GM19467 (cell line): ENCODE data around the gene ZNF407.

Source experiments
- ATAC-seq: cut with Tn5 transposase; IDR thresholded peaks from one replicate; pipeline ENCODE4 v1.9.1; 2021; ENCODE audit warnings: mild to moderate bottlenecking, moderate library complexity; ENCODE audit not compliant: unreplicated experiment

ZNF407 gene

DNA sequence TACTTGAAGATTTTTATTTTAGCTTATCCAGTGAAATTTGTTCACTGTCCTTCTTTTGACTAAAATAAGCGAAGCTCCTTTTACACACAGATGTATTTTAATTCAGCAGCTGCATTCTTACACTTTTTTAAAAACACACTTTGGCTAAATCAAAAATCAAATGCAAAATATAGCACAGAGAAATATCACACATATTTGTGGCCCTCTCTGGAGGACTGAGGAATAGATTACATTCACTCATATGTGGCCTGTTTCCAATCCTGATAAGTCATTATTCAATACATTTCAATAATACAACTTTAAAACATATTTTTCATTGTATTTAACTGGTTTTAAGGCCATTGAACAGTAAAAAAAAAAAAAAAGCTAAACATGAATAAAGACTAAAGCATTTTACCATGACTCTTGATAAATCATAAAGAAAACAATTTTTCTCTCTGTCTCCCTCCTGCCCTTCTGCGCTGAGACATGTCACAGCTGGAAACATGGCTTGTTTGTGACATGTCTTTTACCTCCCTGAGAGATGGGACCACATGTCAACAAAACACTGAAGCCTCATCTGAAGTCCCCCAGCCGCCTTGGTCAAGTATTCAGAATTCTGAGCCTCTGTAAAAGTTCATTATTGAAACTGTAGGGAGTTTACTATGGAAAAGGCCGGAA, 221.0 kb downstream of the ZNF407 start:
- no peak for ATAC-seq

DNA sequence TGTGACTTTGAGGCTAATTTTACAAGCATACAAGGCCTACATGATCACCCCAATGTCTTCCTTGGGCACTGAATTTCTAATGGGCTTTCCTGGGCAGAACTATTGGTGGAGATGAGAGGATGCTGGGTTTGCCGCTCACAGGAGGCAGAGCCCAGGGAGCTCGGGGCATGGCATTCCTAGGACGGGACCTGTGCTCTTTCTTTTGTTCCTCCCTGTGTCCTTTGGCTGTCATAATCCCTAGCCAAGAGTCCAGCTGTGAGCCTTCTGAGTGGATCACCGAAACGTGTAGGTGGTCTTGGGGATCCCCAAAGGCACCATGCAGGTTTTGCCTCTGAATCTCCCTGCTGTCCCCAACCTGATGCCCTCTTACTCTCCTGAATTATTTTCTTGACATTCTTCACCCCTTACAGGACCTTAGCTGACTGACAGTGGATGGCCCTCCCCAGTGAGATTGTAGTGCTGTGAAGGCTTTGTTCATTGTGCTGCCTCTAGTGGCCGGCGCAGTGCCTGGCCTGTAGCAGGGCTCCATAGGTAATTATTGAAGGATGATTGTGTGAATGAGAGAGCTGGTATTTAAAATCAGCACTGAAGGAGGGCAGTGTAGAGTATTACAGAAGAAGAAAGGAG, 221.9 kb downstream of the ZNF407 start:
- ATAC-seq, result peak; percentile 71

DNA sequence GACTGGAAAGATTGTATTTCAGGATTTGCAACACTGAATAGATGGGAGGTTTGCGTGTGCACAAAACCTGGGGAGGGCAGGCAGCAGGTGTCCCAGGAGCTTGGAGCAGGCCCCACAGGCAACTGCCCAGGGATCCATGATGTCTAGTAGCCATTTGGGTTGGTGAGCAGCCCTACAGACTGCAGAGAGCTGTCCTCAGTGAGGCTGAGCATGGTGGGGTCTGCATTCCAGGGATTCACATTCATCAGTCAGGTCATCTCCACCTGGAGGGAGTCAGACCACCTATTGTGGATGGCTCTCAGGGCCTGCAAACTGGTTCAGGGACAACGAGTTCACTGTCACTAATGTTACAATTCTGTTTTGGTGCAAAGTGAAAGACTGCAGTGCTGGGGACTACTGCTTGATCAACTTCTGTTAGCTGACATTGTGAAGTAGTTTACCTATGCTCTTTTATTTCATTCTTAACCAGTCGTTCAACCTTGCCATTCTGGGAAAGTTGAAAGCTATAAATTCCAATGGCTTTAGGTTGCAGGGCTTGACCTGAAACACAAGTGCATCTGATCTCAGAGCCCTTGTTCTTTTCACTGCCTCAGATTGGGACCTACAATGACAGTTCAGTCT, 222.6 kb downstream of the ZNF407 start:
- ATAC-seq, result no peak

DNA sequence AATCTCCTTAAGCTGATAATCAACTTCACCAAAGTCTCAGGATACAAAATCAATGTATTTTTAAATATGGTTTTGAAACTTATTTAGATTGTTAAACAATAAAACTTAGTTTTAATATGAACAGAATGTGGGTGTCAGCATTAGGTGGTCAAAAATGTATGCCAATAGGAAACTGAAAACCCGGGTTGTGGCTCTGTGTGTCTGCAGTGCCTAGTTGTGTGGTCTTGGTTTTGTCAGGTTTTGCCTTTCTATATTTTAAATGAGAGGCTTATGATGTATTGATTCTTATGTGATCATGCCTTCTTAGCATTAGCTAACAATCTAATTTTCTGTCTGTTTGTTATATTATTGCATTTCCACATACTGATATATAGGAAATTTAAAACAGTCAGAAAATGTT, 227.8 kb downstream of the ZNF407 start:
- no peak for ATAC-seq

DNA sequence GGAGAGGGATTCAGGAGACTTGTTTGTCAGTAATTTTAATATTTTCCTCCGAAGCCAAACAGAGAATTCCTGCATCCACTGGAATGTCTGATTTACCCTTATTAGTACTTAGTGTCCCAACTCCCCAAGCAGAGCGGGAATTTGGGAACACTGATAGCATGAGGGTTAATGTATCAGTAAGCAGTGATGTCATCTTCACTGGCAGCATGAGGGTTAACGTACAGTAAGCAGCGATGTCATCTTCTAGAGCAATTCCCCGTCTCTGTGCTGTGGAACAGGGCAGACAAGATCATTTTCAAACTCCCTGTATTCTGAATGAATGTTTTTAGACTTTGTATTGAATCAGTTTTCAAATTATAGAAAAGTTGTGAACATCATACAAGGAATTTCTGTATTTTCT, 228.9 kb downstream of the ZNF407 start:
- no peak for ATAC-seq

DNA sequence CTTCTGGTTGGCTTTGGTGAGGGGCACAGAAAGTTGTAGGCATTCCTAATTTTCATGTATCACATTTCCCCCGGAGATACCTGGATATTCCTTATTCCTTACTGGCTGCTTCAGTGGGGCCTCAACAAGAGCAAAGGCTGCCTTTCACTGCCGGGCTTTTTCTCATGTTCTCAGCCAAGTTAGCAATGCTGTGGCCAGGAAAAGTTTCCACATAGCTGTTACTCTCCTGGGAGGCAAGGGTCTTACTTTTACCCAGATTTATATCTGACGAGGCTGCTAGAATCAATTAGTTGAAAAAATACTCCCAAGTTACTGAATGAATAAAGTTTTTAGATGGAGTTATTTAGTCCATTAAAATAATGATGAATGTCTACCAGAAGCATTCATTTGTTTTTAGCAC, 230.5 kb downstream of the ZNF407 start:
- no peak for ATAC-seq

DNA sequence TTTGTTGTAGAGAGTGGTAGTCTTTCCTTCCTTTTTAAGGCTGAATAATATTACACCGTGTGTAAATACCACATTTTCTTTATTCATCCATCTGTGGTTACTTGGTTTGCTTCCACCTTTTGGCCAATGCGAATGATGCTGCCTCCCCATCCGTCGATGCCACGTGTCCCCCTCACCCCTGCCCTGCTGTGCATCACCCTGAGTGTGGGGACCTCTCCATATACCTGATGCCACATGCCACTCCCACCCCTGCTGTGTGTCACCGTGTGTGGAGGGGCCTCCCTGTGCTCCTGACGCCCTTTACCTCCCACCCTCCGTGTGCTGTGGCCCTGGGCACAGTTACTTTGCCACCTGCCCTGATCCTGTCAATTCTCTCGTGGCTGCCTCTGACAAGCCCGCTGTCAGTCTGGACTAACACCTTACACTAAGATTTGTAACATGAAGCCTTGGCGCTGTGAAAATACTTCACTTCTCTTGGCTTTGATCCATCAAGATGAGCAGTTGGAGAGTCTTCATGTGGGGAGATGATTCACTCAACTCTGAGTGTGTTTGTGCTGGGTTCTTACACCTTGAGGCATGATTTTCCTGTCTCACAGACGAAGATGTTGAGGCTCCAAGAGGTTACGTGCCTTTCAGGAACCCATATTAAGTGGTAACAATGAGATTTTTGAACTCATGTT, 234.0 kb downstream of the ZNF407 start:
- no peak for ATAC-seq

DNA sequence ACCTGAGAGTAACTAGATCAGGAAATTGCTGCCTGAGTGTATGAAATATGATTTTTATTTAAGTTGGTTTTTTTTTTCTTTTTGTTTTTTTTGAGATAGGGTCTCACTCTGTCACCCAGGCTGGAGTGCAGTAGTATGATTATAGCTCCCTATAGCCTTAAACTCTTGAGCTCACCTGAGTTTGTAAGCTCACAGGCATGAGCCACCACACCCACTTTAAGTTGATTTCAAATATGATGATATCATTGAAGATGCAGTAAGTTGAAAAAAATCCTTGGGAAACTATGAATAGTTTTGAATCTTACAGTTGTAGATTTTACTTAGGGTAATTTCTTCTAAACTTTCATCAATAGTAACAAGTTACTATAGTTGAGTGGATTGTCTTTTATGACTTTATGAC, 234.7 kb downstream of the ZNF407 start:
- ATAC-seq, result no peak

DNA sequence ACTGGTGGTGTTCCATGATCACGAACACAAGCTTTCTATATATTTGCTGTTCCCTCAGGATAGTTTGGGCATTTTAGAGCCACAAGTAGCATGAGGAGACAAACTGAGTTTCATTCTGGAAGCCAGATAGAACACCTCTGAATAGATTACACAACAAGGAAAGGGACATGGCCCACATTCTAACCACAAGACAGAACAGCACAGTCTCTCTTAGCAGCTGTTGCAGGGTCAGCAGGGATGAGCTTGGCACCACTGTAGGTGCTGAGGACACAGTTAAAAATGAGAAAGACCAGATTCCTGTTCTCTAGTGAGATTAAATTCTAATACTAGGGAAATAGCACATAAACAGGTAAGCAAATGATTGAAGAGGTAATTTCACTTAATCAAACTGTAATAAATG, 235.3 kb downstream of the ZNF407 start:
- no peak for ATAC-seq

DNA sequence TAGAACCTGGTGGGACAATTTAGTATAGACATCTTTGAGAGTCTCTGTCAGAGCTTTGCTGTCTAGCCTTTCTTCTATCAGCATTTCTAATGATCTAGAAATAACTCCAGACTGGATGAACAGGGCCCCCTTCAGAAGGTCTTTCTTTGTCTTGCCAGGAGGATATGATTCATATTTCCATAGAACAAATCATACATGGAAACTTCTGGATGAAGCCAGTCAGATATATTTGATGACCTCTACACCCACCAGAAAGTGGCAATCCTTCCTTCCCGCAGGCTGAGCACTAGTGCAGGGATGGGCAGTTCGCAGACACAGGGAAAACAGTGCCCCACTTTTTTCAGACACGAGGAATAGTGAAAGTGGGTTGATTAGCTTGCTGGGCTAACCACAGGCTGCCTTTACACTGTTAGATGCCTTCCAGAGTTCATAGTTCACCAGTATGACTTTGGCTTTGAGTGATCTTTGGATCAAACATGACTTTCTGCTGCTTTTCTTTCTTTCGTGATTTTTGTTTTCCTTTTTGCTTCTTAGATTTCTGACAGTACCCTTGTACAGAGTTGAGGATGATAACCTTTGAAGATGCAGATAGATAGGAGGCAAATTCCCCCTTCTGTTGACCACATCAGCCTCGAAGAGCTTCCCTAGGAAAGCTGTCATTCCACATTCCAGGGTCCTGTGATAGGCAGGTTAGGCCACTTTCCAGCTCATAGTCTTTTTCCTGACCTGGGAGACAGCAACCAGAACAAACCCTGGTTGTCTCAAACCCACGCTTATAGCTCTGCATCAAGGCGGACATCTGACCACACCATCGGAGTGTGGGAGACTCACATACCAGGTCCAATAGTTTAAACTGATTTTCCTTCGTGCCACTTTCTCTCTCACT, 237.0 kb downstream of the ZNF407 start:
- no peak for ATAC-seq

DNA sequence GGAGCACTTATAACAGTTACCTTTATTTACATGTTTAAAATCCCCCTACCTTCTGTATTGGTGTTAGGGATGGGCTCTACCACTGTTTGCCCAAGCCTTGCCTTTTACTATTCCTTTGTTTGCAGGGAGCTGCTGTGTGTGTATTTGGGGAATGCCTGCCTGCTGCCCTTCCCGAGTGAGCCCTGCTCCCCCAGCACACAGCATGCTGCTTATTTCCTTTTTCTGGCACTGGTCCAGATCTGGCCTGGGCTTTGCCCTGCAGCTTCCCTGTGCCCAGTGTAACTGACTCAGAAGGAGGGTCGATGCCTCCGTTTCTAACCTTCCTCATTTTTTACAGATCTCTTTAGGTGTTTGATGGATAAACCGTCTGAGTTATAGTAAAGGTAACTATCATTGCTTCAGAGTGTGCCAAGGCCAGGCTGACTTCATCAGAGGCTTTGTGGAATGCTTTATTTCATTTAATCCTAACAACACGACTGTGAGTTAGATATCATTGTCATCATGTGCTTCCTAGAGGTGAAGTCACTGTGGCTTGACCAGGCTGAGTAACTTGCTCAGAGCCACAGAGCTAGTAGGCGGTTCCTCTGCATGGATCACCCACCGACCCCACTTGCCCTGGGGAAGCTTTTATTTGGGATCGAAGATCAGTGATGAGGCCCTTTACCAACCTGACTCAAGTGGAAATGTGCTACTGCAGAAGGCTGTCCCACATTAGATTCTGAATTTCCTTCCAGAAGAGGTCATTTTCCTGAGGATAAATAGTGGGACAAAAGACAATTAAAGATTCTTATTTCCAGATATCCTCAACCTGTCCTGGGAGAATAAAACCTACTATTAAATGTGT, 238.8 kb downstream of the ZNF407 start:
- ATAC-seq, result no peak

DNA sequence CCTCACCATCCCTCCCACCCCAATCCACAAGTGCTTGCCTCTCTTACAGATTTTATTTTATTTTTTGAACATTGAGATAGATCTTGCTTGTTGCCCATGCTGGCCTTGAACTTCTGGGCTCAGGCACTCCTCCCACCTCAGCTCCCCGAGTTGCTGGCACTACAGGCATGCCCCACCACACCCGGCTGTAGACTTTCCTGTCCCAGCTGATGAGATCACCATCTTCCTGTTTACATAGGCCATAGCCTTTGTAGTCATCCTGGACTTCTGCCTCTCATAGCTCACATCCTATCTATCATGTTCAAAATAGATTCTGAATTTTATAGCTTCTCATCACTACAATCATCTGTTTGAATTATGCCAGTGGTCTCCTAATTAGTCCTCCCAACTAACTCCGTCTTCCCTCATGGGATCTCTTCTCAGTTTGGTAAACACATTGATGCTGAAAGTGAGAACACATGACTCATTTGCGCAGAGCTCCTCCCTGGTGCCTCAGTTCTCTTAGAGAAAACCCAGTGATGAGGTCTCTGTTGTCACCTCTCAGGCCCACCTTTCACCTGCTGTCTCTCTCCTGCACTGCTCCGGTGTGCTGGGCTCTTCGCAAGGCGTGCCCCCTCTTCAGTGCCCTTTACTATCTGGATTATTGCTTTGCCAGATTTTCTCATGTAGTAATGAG, 243.0 kb downstream of the ZNF407 start:
- no peak for ATAC-seq

DNA sequence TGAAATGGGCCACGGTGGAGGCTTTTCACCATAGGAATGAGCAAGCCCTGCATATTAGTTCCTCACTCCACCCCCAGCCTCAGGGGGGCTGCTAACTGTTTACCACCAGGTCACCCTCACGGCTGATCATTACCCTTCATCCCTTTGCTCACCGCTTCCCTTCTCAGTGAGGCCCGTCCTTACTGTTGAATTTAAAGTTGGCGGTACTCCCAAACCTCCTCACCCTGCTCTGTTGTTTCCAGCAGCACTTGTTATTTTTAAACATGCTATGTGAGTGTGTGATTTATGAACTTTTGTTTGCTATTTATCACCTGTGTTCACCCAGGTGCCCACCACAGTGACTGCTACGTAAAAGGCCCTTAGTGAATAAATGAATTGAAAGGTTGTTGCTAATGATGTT, 243.6 kb downstream of the ZNF407 start:
- ATAC-seq, result no peak

DNA sequence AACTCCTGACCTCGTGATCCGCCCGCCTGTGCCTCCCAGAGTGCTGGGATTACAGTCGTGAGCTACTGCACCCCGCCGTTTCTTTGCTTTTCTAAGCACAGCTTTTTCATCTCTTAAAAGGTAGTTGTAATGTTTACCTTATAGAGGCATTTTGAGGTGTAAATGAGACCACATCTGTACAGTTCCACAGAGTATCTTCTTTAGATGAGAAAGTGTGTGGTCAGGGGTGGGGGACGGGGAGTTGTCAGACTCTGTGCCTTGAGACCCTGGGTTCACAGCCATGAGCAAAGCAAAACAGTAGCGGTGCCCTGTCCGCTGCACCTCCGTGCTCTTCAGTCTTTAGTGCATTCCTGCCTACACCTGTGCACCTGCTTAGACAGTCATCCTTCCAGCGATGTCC, 251.6 kb downstream of the ZNF407 start:
- no peak for ATAC-seq

DNA sequence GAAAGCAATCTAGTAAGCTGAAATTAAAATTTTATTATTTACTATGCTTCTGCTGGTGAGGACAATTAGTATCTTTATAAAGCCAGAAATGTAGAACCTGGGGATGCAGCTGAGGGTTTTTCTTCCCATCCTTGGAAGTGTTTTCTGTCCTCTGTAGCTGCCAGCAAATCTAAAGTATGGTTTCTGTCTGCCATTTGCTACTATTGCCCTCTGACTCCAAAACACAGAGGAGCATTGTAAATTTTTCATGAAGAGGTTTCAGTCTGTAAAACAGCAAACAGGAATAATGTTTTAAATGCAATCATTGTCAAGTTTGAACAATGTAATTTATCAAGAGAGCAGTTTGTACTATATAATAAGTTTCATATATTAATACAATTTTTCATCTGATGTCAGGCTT, 258.8 kb downstream of the ZNF407 start:
- no peak for ATAC-seq

DNA sequence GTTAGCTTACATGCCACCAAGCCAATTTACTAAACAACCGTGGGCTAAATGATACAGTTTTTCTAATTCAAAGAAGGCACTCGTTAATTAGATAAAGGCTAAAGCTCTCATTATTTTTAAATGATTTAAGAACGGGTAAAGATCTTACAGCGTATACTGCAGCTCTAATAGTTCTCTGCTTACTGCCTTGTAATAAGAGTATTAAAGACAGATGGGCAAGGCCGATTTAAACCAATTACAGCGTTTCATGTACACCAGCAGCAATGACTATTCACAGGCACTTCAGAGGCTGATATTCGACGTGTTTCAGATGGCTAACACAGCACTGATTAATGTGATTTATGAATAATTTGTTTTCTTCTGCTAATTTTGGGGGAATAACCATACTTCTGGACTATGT, 259.3 kb downstream of the ZNF407 start:
- no peak for ATAC-seq

DNA sequence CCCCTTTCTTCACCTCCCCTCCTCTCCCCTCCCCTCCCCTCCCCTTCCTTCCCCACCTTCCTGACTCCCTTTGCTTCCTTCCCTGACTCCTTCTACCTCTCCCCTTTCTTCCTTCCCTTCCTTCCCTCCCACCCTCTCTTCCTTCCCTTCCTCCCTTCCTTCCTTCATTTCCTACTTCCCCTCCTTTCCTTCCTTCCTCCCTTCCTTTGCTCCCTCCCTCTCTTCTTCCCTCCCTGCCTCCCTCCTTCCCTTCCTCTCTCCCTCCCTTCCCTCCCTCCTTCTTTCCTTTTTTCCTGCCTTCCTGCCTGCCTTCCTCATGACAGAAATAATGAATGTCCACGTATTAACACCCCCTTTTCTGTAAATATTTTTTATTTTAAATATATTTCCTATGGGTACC, 260.2 kb downstream of the ZNF407 start:
- no peak for ATAC-seq

DNA sequence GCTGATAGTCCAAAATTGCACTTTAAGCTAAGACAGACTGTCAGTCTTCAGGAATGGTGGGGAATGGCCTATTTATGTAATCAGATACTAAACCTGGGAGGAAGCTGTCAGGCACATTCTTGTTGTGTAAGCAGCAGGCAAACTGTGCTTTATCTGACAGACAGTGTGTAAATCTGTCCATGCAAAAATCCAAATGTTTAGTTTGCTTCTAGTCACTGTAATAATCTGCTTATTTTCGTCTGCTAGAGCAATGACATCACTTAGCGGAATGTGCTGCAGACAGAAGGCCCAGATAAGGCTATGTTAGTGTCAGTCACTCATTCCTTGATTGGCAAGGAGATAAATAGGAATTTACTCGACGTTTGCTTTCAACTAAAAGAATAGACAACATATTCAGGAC, 263.5 kb downstream of the ZNF407 start:
- ATAC-seq, result no peak

DNA sequence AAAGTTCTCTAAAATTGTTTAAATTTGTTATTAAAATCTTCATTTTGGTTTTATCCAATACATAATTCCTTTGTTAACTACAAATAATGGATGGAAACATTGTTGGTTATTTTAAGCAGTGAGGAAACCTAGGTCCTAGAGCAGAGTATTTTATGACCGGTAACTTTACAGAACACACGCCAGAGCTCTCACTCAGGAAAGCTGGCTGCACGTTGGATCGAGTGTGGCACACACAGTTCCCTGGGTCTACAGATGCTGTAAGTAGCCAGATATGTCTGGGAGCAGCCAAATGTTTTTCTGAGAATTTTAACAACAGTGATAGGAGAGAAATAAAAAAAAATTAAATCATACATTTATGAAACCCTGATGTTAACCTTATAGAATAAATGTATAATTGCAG, 264.4 kb downstream of the ZNF407 start:
- no peak for ATAC-seq

DNA sequence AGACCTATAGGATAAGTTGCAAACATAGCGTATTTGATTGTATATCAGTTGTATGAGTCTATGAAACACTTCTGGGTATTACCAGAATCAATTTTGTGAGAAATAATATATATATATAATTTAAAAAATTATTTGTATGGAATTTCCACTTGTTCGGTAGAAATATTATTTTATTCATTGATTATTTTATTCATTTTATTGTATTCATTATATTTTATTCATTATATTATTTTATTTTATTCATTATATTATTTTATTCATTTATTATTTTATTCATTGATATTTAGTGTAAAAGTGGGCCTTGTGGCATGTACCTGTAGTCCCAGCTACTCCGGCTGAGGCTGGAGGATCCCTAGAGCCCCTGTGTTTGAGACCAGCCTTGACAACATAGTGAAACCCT, 268.9 kb downstream of the ZNF407 start:
- ATAC-seq, result no peak
